Measurements from ENCODE around the gene CAMTA1.
A peak's percentile ranks its signal among the peaks of the same experiment; 100 is the strongest.
"Not testable (repeated sequence)": the region's sequence is repeated elsewhere in the genome, so short reads cannot be mapped to it uniquely, and the experiment has no call there.

Gene CAMTA1

DNA sequence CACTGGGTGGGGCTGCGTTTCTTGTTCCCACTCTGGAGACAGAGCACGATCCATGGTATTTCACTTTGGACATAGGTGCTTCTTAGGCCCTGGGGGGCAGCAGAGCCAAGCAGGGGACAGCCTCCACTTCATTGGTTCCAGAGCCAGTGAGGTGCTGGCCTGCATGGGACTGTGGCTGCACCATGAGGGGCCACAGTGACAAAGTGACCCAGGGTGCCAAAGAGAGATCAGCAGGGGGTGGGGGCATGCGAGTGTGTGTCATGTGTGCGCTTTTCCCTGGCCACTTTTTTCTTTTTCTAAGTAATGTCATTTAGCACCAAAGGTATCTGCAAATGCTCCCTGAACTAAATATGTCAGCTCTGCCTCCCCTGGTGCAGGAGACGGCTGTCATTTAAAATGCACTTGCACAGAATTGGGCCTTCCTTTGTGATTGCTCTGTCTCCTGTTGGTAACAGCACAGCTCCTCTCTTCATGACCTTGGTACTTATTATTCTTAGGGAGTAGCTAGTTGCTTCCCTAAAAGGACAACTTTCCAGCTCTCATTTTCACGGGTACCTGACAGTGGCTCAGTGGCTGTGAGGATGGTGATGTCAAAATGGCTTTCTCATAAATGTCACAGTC, 910.4 kb downstream of the CAMTA1 start:
- DNase-seq: no peak

DNA sequence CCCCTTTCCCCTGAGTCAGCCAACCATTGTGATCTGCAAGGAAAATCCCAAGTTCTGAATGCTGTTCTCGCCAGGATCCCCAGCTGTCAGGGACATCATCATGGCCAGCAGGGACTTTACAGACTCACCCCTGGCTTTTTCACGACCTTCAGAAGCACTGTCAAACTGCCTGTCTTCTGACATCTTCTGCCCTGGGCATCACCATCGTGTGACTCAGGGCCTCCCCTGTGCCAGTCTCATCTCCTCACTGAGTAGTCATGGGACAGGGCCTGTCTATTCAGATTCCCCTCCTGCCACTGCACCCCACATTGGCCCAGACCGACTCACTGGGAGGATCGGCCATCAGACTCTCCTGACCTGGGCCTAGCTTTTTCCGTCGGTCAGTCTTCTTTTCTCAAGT, 913.4 kb downstream of the CAMTA1 start:
- no peak for DNase-seq

DNA sequence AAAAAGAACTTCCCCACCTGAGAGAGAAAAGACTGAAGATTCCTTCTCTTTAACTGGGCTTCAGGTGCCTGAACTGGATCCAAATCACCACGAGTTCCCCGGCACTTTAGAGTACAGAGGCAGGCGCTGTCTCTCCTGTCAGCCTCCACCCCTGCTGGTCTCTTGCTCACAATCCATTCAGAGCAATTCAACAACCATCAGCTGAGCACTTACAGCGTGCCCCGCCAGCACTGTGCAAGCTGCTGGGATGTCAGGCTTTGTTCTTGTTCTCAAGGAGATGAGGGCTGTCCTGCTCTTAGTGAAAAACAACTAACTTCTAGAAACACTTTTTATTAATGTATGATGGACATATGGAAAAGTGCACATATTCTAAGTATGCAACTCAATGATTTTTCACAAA, 917.1 kb downstream of the CAMTA1 start:
- DNase-seq: no peak

DNA sequence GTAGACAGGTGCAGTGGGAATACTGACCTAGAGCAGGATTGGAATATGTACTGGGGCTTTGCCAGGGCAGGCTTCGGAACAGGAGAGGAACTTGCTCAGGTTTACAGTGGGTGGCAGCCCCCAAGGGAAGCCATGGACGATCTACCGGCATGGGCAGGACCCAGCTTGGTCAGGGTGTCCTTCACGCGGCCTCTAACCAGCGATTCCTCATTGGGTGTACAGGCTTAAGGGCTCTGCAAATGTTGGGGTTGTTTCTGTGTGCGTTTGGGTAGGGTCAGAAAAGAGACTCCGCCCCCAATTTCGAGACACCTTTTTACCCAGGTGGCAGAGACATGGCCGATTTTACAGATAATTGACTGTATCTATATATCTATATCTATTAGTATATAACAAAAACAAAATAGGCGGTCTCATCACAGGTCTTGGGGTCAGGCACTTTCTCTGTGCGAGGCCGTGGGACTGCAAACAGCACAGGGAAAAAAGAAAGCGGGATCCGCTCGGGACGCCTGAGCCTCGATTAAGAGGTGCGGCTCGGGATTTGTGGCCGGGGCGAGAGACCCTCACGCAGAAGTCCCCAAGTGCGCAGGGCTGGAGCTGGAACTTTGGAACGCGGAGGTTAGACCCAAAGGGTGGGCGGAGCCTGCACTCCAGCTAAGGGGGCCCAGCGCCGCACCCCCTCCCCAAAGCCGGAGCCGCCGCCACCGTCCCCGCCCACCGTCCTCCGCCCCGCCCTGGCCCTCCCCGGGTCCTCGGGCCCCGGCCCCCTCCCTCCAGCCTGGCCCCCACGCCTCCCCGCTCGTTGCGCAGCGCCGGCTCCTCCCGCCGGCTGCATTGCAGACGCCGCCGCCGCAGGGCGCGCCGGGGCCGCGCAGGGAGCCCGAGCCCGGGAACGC, 918.3 kb downstream of the CAMTA1 start:
- peak in 1 of 2 experiments; percentile 18 for DNase-seq

DNA sequence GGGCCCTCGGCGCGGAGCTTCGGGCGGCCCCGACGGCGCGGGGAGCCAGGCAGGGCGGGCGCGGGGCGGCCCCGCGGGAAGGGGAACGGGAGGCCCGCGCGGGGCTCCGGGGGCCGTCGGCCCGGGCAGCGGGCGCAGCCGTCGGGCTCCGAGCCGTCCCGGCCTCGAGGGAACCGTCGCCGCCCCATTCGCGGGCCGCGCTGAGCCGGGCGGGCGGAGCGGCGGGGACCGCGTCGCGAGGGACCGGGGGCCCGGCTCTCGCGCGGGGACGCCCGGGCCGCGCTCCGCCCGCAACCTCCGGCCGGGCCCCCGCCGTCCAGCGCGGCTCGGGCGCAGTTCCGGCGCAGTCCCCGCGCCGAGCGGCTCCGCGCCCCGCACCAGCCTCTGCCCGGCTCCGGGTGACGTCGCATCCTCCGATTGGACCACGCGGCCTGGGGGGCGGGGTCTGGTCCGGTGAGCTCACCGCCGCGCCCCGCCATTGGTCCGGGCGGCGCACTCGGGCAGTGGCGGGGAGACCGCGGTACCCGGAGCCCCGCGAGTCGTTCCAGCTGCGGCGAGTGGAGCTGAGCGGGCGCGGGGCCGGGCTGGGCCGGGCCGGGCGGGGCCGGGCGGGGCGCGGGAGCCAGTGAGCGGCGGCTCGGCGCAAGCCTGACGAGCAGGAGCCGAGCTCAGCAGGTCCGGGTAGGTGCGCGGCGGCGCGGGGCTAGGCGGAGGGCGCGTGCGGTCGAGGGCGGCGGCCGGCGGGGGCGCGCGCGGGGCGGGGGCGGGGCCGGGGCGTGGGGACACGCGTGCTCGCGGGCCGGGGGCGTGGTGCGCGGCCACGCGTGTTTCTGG, 919.2 kb downstream of the CAMTA1 start:
- peak; percentile 92 to 93 for DNase-seq

DNA sequence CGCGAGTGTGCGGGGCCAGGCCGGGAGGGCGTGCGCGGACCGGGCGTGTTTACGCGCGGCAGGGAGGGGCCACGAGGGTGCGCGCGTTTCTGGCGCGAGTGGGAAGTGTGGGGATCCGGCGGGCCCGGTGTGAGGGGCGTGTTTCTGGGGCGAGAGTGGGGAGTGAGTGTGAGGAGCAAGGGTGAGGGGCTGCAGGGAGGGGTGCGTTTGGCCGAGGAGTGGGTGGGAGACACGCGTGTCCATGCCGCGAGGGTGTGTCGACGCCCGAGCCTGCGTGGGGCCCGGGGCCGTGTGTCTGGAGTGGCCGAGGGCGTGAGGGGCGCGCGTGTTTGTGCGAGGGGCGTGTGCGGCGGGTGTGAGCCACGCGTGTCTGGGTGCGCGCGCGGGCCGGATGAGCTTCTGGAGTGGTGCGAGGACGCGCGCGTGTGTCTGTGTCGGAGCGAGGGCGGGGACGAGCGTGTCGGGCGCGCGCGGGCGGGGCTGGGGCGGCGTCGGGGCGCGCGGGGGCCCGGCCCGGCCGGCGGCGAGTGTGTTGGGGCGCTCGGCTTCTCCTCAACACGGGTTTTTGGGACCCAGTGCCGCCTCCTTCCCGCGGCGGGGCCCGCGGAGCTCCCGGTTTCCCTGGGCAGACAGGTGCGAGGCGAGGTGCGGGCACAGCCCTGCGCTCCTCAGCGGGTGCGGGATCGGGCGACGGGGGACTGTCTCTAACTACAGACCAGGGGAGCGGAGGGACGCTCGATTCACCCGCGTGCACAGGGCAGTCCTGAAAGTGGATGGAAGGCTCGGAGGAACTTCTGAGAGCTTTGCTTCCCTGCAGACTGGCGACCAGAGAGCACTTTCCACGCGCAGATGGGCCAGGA, 920.0 kb downstream of the CAMTA1 start:
- DNase-seq: peak; percentile 7 to 17

DNA sequence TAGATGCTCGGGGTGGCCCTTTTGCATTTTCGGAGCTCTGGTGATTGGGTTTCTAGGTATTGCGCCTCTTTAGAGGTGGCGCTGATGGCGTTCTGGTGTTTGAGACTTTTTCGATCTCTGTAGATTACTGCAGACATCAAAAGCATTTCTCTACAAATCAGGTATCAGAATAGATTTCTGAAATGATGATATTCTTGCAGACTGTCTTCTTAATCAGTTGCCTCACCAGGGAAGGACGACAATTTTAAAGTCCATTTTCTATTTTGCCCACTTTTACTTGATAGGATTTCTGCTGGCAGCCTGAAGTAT, 920.6 kb downstream of the CAMTA1 start:
- no peak for DNase-seq

DNA sequence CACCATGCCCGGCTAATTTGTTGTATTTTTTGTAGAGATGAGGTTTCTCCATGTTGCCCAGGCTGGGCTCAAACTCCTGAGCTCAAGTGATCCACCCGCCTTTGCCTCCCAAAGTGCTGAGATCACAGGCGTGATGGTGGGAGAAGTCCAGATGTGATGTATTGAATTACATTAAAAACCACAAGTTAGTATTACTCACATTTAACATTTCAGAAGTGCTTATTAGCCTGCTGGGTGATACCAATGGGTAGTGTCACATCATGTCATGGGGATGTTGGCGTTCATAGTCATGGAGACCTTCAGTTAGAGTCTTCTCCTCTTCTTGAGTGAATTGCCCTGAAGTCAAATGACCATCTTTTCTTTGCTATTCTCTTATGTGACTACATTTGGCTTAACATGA, 922.3 kb downstream of the CAMTA1 start:
- no peak for DNase-seq

DNA sequence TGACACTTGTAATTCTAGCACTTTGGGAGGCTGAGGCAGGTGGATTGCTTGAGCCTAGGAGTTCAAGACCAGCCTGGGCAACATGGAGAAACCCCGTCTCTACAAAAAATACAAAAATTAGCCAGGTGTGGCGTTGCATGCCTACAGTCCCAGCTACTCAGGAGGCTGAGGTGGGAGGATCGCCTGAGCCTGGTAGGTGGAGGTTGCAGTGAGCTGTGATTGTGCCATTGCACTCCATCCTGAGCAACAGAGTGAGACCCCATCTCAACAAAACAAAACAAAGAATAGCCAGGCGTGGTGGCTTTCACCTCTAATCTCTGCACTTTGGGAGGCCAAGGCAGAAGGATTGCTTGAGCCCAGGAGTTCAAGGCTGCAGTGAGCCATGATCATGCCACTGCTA, 922.8 kb downstream of the CAMTA1 start:
- not testable (repeated sequence) for DNase-seq

DNA sequence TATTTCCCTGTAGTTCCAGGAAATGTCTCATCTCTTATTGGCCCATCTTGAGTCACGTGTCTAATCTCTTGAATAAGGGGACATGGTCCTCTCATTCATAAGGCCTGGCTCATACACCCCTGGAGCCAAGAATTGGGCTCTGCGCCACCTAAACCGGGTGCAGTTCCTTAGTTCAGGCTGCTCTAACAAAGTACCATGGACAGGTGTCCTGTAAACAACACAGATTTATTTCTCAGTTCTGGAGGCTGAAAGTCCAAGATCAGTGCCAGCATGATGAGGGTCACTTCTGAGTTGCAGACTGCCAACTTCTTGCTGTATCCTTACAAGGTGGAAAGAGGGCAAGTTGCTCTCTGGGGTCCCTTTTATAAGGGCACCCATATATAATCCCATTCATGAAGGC, 925.6 kb downstream of the CAMTA1 start:
- DNase-seq: no peak

DNA sequence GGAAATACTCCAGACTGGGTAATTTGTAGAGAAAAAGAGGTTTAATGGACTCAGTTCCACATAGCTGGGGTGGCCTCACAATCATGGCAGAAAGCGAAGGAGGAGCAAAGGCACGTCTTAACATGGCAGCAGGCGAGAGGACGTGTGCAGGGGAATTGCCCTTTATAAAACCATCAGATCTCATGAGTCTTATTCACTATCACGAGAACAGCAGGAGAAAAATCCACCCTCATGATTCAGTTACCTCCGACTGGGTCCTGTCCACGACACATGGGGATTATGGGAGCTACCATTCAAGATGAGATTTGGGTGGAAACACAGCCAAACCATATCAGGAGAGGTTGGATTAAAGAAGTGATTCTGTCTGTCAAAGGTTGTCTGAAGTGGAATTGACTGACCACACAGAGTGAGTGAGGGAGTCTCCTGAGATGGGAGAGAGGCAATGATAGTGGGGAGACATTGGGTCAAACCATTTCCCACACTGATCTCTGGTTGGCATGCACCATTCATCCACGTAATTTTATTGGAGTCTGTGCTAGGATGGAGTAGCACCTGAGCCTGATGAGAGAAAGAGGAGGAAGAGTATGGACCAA, 927.6 kb downstream of the CAMTA1 start:
- no peak for DNase-seq

DNA sequence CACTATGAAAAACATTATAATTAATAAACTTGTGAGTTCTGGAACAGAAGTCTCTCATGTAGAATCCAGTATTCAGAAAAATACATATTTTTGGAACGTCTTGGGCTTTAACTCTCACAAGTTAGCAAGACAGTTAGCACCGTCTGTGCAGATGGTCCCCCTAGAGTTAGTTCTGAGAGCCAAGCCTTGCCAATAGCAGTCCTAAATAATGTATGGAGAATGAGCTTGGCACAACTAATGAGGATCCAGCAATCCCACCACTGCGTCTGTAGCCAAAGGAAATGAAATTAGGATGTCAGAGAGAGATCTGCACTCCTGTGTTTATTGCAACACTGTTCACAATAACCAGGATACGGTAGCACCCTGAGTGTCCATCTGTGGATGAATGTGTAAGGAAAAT, 931.3 kb downstream of the CAMTA1 start:
- DNase-seq: no peak

DNA sequence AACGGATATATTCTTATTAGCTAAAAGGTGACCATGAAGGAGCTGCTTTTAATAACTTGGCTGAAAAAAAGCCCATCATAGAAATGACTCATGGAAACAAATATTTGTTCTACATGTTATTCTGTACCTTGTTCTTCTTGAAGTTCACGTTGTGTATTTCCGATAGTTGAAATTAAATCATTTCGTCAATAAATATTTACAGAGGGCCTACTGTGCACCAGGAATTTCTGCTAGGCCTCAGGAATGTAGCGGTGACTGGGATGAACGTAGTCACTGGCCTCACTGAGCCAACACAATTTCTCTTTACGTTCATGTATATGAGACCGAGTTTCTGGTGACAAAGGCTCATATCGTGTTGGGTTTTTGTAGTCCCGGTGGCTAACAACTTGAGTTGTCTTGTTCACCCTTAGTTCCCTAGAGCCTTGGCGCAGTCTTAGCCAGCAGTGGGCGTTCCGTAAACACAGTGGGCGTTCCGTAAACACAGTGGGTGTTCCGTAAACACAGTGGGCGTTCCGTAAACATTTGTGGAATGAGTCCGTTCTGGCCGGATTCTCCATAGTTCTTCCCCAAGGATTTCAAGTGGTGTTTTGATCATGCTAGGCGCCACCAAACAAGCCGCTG, 932.6 kb downstream of the CAMTA1 start:
- no peak for DNase-seq

DNA sequence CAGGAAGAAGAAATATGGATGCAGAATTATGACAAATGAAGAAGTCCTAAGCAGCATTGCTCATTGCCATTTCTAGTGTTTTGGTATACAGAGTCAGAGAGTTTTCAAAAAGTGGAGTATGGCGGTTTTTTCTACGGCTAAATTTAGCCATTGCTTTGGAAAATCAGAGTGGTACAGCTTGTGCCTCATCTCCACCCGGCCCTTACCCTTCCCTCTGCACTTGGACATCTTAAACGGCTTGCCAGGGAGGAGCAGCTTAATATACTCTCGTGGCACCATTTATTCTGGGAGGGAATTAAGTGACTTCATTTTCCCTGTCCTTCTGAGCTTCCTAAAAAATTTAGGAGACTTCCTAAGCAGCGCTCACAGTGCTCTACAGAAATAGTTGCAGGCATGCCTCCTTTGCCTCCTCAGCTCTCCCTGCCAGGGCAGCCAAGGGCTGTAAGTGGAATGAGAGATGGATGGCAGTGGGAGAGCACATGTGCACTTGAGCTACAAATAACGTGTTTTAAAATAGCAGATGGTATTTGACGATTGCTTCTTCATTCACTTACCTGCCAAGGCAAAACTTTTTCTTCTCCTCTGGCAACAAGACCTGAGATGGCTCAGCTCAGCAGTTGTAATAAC, 934.3 kb downstream of the CAMTA1 start:
- no peak for DNase-seq

DNA sequence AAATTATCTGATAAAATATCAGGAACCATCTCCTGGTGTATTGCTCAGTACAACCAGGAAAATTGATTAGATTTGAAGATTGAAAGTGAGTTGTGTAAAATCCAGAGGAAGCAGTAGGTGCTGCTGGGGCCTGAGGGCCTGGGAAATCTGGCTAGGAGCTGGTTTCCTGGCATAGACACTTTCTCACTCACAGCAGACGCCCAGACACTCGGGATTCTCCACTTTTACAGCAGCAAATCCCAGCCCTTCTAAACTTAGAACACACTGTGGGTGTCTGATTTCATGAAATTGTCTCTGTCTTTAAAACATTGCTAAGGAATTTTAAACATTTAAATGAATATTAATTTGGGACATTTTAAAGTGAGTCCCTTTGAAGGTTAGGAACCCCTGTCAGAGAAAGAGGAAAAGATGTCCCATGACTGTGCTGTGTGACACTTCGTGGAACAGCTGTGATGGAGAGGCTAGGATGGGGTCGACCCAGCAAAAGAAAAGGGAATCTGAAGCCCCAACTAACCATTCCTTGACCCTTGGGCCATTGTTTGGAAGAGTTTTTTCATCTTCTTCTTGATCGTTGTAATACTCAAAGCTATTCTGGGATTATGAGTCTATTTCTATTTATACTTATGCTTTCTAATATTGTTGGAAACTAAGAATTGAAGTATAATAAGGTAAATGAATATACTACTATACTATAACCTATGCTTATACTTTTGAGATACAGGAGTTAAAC, 936.9 kb downstream of the CAMTA1 start:
- no peak for DNase-seq

DNA sequence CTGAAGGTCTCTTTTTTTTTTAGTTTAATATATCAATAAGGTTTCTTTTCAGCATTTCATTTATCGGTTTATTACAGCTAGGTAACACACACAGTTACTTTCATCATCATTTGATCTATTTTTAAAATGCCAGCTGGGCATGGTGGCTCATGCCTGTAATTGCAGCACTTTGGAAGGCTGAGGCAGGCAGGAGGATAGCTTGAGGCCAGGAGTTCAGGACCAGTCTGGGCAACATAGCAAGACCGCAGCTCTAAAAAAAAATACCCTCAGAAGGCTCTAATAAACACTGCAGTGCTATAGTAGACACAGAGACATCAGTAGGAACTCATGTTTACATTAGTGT, 937.4 kb downstream of the CAMTA1 start:
- no peak for DNase-seq

DNA sequence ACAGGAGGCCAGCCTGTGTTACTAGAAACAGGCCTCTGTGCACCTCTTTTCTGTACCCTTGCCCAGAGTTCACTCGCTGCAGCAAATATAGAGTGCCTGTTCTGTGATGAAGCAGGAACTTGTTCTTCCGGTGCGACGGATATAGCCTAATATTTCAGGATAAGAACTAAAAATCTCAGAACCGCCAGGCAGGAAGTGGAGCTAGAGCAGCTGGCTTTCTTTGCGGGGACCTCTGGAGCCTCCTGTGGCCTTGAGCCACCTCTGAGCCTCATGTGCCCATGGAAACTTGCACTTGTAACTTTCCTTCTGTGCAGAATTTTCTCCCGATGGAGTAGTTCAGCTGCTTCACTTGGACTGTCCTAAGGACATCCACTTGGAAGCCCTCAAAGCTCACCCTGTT, 941.4 kb downstream of the CAMTA1 start:
- no peak for DNase-seq

DNA sequence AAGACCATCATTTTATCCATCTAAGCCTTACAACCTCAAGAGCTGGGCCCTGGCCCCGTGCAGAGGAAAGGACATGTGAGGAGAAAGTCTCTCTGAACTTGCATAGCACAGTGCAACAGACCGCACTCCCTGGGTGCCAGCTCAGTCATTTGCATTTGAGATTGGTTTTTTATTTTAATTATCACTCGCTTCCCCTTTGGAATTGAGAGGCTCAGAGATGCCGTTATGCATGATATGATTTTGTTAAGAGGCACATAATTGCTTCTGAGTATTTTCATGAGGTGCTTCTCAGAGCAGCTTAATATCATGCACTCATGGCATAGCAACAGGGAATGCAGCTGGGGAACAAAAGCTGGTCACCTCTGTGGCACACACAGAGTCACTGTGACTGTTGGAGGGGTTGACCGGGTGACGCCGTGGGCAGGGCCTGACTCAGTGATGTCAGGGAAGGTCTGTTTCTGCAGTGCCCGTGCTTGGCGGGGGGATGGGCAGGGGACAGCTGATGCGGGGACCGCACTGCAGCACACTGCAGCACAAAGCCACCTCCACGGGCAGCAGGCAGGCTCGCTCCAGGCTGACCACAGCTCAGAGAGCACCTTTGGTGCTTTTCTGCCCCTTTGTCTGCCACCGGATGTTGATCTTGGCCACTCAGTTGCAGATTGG, 942.7 kb downstream of the CAMTA1 start:
- no peak for DNase-seq

DNA sequence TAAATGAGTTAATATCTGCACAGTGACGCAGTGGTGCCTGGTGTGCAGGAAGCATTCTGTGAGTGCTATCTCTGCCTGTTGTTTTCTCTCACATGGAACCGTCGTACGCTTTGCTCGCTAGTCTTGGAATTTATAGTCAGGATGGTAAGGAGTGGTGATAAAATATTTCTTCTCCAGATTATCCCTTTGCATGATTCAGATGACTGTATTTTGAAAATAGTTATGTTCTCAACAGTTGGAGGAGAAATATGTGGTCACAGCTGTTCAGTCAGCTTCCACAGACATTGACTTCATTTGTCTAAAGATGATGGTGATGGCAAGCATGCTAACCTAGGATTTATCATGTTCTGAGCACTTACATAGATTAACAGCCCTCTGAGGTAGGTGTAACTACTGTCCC, 944.5 kb downstream of the CAMTA1 start:
- no peak for DNase-seq

DNA sequence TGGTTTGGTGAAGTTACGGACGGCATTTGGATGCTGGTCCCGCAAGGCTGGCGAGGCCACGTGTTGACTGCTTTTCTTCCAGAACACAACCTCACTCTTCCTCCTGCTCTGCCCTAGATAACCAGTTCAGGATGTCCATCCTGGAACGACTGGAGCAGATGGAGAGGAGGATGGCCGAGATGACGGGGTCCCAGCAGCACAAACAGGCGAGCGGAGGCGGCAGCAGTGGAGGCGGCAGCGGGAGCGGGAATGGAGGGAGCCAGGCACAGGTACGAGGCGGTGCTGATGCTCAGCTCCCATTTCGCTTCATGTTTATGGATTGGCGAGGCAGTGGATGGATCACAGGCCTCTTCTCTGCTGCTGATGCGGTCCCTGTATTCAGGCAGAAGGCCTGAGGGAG, 947.1 kb downstream of the CAMTA1 start:
- no peak for DNase-seq
